Activated CD4-positive, alpha-beta T cell treated with anti-CD3 and anti-CD28 coated beads, Interleukin-2, amount 50 U/mL, for 16 hours (primary cell): ENCODE results near the gene IGF1R.

Experiments used
- DNase-seq: peaks from one replicate; pipeline ENCODE4 v3.0.0-alpha.2; 2020

The IGF1R gene

GRCh38 chr15:98712845-98713584, 64.7 kb downstream of the IGF1R start:
- DNase-seq: no peak

GRCh38 chr15:98713585-98714001, 65.3 kb downstream of the IGF1R start:
- DNase-seq: no peak

- DNase-seq: no peak
These were observed 66.6 kb downstream of the IGF1R start for GRCh38 chr15:98714922-98715321.

- no peak for DNase-seq
These were observed 67.1 kb downstream of the IGF1R start for GRCh38 chr15:98715401-98715800.

DNA sequence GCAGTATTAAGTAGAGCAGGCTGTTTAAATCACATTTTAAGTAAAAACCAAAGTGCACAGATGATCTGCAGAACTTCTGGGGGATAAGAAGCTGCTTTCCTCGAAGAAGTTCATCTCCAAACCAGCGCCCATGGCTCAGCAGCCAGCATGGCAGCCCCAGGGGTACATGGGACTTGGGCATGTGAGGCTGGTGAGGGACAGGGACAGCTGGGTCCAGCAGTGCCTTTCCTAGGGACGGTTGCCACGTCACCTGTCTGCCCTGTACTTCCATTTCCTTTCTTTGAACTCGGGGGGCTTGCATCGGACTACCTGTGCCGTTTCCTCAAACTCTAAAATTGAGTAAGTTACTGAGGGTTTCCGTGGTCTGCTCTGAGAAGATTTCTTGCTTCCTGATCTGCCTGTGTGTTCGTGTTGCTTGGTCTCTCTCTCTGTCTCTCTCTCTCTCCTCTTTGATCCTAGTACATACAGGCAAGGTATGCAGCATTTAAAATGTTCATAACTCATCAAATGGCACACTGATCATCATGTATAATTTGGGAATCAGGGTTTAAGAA, 67.6 kb downstream of the IGF1R start:
- DNase-seq: no peak

GRCh38 chr15:98717371-98717770, 69.0 kb downstream of the IGF1R start:
- no peak for DNase-seq

- no peak for DNase-seq
These were observed 69.6 kb downstream of the IGF1R start for GRCh38 chr15:98717942-98718341.

GRCh38 chr15:98718426-98719136, 70.2 kb downstream of the IGF1R start:
- no peak for DNase-seq

DNA sequence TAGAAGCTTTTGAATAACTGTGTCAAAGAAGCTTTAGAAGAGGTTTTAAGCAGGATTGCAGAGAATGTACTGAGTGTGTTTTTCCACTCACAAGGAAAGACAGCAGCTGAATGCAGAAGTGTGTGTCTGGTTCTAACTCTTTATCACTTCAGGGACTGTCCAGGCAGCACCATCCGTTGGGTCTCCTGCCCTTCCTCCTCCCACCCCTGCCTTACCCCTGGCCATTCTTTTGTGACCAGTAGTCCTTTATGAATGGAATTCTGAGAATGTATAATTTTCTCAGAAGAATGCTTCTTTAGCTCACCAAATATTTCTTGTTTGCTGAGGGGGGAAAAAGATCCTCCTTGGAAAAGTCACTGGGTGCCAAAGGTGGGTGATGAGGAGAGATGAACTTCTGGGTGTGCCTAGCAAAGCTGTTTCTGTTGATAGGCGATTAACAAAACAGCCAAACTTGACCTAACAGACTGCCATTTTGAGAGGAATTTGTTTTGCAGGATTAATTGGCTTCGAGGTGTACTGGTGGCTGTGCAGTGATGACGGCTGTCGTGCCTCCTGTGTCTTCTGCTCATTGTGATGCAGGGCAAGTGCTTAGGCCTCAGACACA, 70.9 kb downstream of the IGF1R start:
- DNase-seq: no peak

- DNase-seq: no peak
These were observed 71.7 kb downstream of the IGF1R start for GRCh38 chr15:98720031-98720430.

DNA sequence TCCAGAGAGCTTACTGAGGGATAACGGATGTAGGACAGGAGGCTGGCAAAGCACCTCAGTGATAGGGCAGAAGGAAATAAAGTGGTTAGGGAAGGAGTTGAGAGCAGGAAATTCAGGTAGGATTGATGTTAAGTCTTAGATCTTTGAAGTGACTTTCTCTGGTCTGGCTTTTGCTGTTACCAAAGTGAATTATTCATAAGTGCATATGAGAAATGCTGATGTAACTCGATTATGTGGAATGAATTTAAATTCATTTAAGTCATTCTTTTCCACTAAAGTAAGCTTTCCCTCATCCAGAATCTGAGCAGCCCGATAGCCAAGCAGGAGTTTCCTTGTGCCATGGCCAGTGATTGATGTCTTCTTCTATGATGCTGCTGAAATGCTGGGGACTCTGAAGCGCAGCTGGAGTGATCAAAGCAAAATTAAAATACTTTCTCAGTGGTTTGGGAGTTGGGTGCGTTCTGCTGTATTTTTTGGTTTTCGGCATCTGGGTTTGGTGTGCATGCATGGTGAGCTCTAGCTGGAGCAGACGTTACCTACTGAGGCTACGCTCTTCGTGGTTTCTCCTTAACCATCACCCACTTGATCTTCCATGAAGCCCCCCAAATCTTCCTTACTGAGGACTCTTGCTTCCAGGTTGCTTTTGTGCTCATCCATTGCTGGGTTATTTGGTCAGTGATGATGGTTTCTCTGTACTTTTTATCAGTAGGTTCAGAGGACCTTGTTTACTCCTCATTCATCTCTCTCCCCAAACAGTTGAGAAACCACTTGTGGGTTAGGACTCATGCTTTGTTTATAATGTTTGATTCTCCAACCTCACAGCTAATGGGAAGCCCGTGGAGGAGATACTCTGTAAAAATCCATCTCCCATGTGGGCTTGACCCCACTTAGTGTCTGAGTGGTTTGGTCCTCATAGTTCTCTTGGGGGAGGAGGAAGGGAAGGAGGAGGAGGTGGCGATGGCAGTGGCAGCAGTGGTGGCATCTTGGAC, 72.5 kb downstream of the IGF1R start:
- DNase-seq: no peak

- no peak for DNase-seq
These were observed 73.9 kb downstream of the IGF1R start for GRCh38 chr15:98722209-98722608.

GRCh38 chr15:98722645-98723044, 74.3 kb downstream of the IGF1R start:
- no peak for DNase-seq

DNA sequence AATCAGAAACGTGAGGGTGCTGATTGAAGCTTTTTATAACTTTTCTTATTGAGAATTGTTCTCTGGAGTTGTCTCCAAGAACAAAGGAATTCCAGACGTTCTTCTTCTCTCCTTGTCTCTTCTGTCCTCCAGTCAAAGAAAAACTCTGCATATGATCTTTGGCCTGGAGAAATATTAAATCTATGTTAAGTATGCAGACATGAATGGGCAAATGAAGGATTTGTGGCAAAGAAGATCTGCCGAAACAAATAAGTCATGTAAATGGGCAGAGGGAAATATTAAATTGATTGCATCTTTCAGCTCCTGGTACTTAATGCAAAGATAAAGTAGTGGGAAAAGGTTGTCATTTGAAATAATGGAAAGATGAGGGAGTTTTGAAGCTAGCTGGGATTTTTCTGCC, 74.9 kb downstream of the IGF1R start:
- no peak for DNase-seq

DNA sequence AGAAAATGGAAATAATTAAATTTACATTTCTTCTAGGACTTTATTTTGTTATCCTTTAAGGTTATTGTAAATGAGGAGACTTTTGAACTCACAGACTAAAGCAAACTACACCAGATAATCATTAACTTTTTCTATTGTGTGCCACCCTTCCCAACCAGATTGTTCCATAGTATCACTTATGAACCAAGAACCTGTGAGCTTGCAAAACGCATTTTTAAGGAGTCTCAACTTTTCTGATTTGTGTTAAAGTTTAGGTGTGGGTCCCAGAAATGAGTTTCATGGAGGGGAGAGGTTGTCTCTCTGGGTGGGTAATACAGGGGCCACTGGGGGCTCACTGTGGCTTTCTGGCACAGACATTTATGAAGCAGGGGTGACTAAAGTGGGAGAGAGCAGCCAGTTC, 75.7 kb downstream of the IGF1R start:
- DNase-seq: no peak

- no peak for DNase-seq
These were observed 76.2 kb downstream of the IGF1R start for GRCh38 chr15:98724494-98724893.

DNA sequence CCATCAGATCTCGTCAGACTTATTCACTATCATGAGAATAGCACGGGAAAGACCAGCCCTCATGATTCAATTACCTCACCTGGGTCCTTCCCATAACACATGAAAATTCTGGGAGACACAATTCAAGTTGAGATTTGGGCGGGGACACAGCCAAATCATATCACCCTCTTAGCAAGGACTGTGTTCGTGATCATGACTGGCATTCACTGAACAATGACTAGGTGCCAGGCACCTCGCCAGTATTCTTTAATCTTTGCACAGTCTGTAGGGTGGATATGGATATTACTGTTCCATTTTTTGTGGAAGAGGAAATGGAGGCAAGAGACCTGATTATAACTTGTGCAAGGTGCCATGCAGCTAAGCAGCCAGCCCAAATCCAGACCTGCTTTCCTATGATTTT, 77.5 kb downstream of the IGF1R start:
- DNase-seq: no peak

GRCh38 chr15:98727115-98728040, 79.0 kb downstream of the IGF1R start:
- DNase-seq: no peak

DNA sequence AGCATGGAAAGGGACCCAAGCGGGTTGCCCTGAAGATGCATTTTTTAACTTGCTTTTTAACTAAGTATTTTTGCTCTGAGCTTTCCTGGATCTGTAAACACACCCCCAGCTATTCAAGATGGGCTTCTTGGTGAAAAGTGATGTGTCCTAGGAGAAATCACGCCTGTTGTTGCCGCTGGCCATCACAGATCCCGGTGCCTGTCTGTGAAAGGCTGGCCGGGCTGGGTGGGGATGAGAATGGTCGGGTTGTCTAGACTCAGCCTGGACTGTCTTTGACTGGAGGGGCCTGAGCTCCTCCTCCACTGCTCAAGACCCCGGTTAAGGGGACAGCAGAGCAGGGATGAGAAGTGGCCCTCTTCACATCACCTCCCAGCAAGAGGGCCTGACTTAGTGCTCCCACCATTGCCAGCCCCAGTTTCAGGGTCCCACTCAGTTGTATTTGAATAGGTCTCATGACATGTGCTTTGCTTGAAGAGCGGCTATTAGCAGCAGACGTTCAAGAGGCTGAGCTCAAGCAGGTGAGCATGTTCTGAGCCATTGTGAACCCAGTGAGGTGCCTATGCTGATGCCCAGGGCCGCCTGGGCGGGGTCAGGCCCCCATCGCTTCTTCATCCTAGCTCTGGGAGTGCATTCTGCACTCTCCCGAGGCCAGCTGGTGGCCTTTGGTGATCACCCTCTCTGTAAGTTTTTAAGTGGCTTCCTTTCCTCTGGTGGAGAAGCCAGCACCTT, 79.9 kb downstream of the IGF1R start:
- DNase-seq: no peak

DNA sequence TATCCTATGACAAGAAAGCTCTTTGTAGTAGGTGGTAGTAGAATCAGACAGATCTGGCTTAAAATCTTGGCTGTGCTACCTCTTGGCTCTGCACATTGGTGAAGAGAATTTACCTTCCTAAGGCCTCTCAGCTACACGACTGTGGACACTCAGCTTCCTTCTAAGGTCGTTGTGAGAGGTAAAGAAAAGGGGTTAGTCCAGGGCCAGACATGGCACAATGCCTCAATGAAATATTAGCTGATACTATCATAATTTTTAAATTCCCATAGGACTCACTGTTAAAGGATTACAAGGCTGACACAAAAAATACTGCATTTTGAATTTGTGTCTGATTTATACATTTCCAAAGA, 80.4 kb downstream of the IGF1R start:
- DNase-seq: no peak
